ENCODE data around the gene GNAL. TPM values are rescaled to one million over a fixed set of nuclear protein-coding genes. Genes with fewer than 3 reads are reported as not detected.

Gene GNAL
- total and polyA plus RNA-seq, 4 donors, result 0.15 to 0.92 (median 0.72) TPM

GRCh38 chr18:11811009-11811408 is 121.9 kb downstream of the GNAL start (continued):
- no peak for TF ChIP-seq CTCF (IDR thresholded peaks at IDR 0.05; ENCODE audit: low read depth, low read length, missing input control)
- no peak for TF ChIP-seq ATF3 (IDR thresholded peaks at IDR 0.05)
- no peak for TF ChIP-seq FOXA1 (IDR thresholded peaks at IDR 0.05)
- TF ChIP-seq FOXA2 (IDR thresholded peaks at IDR 0.05), result no peak
- TF ChIP-seq ZBTB33 (IDR thresholded peaks at IDR 0.05), result no peak
- TF ChIP-seq SP1 (IDR thresholded peaks at IDR 0.05), result no peak

- Histone ChIP-seq H3K4me3 (ENCODE audit: low read depth in 1 of 3, low read length in 3 of 3) (no peak overlapping the region), H3K27me3 (ENCODE audit: control insufficient read depth in 4 of 4, insufficient read depth in 4 of 4, low read length in 3 of 4) (no peaks in the 10 kb centered on the region), H3K27ac (ENCODE audit: low read depth in 1 of 2, low read length in 2 of 2) (no peak overlapping the region), H3K36me3 (ENCODE audit: control insufficient read depth in 4 of 4, insufficient read depth in 3 of 4, low read depth in 1 of 4, low read length in 3 of 4) (no peaks in the 10 kb centered on the region), H3K4me1 (ENCODE audit: control insufficient read depth in 4 of 4, insufficient read depth in 4 of 4, low read length in 3 of 4) (no peaks in the 10 kb centered on the region), H3K9ac (ENCODE audit: low read depth in 1 of 2, low read length in 2 of 2) (no peak overlapping the region), H3K9me3 (ENCODE audit: control insufficient read depth in 4 of 4, low read length in 3 of 4) (no peaks in the 10 kb centered on the region)
- DNase-seq (ENCODE audit: low spot score), result no peak
- 52% methylated on average over 6 of the region's 6 CpGs for WGBS
- no peak for TF ChIP-seq REST (IDR thresholded peaks at IDR 0.05)
- TF ChIP-seq JUND (IDR thresholded peaks at IDR 0.05), result no peak
- TF ChIP-seq FOXA1 (IDR thresholded peaks at IDR 0.05), result no peak
- no peak for TF ChIP-seq TAF1 (conservative IDR thresholded peaks at IDR 0.05)
- no peak for TF ChIP-seq NR2F2 (IDR thresholded peaks at IDR 0.05)
- no peak for TF ChIP-seq RXRA (IDR thresholded peaks at IDR 0.05)
- TF ChIP-seq HNF4A (conservative IDR thresholded peaks at IDR 0.05), result no peak
- no peak for TF ChIP-seq MAX (IDR thresholded peaks at IDR 0.05)
- TF ChIP-seq RAD21 (IDR thresholded peaks at IDR 0.05), result no peak
- TF ChIP-seq ATF3 (IDR thresholded peaks at IDR 0.05), result no peak
- no peak for TF ChIP-seq YY1 (IDR thresholded peaks at IDR 0.05)
- TF ChIP-seq FOXA2 (IDR thresholded peaks at IDR 0.05), result no peak
- no peak for TF ChIP-seq CTCF (IDR thresholded peaks at IDR 0.05; ENCODE audit: low read depth, low read length, missing input control)
These were observed 128.2 kb downstream of the GNAL start for GRCh38 chr18:11817229-11817628.

All from liver (tissue), 9 donors.